ENCODE data around the gene PTPRR. TPM values are rescaled to one million over a fixed set of nuclear protein-coding genes. Genes with fewer than 3 reads are reported as not detected.
A peak's percentile ranks its signal among the peaks of the same experiment; 100 is the strongest.

The PTPRR gene
- total RNA-seq, 2 donors from 2014 or later, result 21.8 to 43.8 TPM

- no peaks in the 10 kb centered on the region for H3K36me3 ChIP-seq
- H3K4me3 ChIP-seq, result no peak overlapping the region
- peak; percentile 73 for TF ChIP-seq CTCF (IDR thresholded peaks at IDR 0.05)
- intact Hi-C loops (cut with DNase I), result loop anchor here (1.0 to 5.0 kb wide), 3 partner anchors 116 to 851 kb away; no protein-coding TSS in a partner anchor
- H3K27ac ChIP-seq, result no peak overlapping the region
- no peak overlapping the region for H3K9ac ChIP-seq (ENCODE audit: low read depth in 2 of 2, low read length in 2 of 2)
- DNase-seq, result peak; percentile 41
- no peaks in the 10 kb centered on the region for H3K9me3 ChIP-seq
- no peaks in the 10 kb centered on the region for H3K4me1 ChIP-seq
- no peaks in the 10 kb centered on the region for H3K27me3 ChIP-seq
Measured at GRCh38 chr12:70733385-70733784, 187.2 kb downstream of the PTPRR start.

- no peak overlapping the region for H3K27ac ChIP-seq
- H3K4me3 ChIP-seq, result no peak overlapping the region
- no peaks in the 10 kb centered on the region for H3K9me3 ChIP-seq
- intact Hi-C loops (cut with DNase I), result loop anchor here (5.0 kb wide), 2 partner anchors 280 to 850 kb away; no protein-coding TSS in a partner anchor
- no peaks in the 10 kb centered on the region for H3K4me1 ChIP-seq
- H3K27me3 ChIP-seq, result no peaks in the 10 kb centered on the region
- no peak for TF ChIP-seq CTCF (IDR thresholded peaks at IDR 0.05)
- H3K9ac ChIP-seq (ENCODE audit: low read depth in 2 of 2, low read length in 2 of 2), result no peak overlapping the region
- no peaks in the 10 kb centered on the region for H3K36me3 ChIP-seq
- no peak for DNase-seq
Measured at GRCh38 chr12:70732287-70732686, 188.3 kb downstream of the PTPRR start.

DNA sequence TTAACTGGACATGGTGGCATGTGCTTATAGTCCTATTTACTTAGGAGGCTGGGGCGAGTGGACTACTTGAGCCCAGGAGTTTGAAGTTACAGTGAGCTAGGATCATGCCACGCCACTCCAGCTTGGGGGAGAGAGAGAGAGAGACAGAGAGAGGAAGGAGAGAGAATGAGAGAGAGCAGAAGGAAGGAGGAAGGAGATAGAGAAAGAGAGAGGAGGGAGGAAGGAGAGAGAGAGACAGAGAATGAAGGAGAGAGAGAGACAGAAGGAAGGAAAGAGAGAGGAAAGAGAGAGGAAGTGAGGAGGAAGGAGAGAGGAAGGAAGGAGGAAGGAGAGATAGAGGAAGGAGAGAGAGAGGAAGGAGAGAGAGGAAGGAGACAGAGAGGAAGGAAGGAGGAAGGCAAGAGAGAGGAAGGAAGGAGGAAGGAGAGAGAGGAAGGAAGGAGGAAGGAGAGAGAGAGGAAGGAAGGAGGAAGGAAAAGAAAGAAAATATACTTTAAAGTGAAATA is 189.8 kb downstream of the PTPRR start:
- Histone ChIP-seq H3K27ac (no peak overlapping the region), H3K4me1 (no peaks in the 10 kb centered on the region), H3K9ac (ENCODE audit: low read depth in 2 of 2, low read length in 2 of 2) (no peak overlapping the region), H3K4me3 (no peak overlapping the region), H3K36me3 (no peaks in the 10 kb centered on the region), H3K9me3 (no peaks in the 10 kb centered on the region), H3K27me3 (no peaks in the 10 kb centered on the region)
- no peak for TF ChIP-seq CTCF (IDR thresholded peaks at IDR 0.05)
- intact Hi-C loops (cut with DNase I), result loop anchor here (5.0 kb wide), 2 partner anchors 282 to 848 kb away; no protein-coding TSS in a partner anchor
- DNase-seq, result no peak

- Histone ChIP-seq H3K4me3 (no peak overlapping the region), H3K27ac (no peak overlapping the region), H3K9ac (ENCODE audit: low read depth in 2 of 2, low read length in 2 of 2) (no peak overlapping the region), H3K9me3 (no peaks in the 10 kb centered on the region), H3K27me3 (no peaks in the 10 kb centered on the region), H3K4me1 (no peaks in the 10 kb centered on the region), H3K36me3 (no peaks in the 10 kb centered on the region)
- no peak for TF ChIP-seq CTCF (IDR thresholded peaks at IDR 0.05)
- DNase-seq, result no peak
- intact Hi-C loops (cut with DNase I), result no loop called here
Measured at GRCh38 chr12:70724444-70724843, 196.1 kb downstream of the PTPRR start.

- Histone ChIP-seq H3K9me3 (no peaks in the 10 kb centered on the region), H3K27ac (no peak overlapping the region), H3K27me3 (no peaks in the 10 kb centered on the region), H3K9ac (ENCODE audit: low read depth in 2 of 2, low read length in 2 of 2) (no peak overlapping the region), H3K4me1 (no peaks in the 10 kb centered on the region), H3K4me3 (no peak overlapping the region), H3K36me3 (no peaks in the 10 kb centered on the region)
- intact Hi-C loops (cut with DNase I), result no loop called here
- TF ChIP-seq CTCF (IDR thresholded peaks at IDR 0.05), result no peak
- DNase-seq, result no peak
Measured at GRCh38 chr12:70722584-70723343, 197.8 kb downstream of the PTPRR start.

Measured in colonic mucosa (tissue), 4 donors.